Gastroesophageal sphincter (tissue), 3 donors: ENCODE measurements around the gene ANKRD24.

Source experiments
- POLR2A ChIP-seq, 2 donors: fragments of 450-650 bp; IDR thresholded peaks; one replicate each; pipeline ENCODE4 v1.6.1; 2017; ENCODE audit warnings: antibody characterized with exemption in 2 of 2, mild to moderate bottlenecking in 2 of 2, moderate library complexity in 1 of 2
- TF ChIP-seq, protein P1 (sequence below), 4 experiments: fragments of 200-600 bp in 2 of 4; fragments of 450-650 bp in 2 of 4; sonication (generic) in 1 of 4; IDR thresholded peaks; one replicate each; pipeline ENCODE4 v1.5.1; 2017 to 2019; ENCODE audit warnings: antibody characterized with exemption in 4 of 4, mild to moderate bottlenecking in 2 of 4, moderate library complexity in 2 of 4

DNA sequence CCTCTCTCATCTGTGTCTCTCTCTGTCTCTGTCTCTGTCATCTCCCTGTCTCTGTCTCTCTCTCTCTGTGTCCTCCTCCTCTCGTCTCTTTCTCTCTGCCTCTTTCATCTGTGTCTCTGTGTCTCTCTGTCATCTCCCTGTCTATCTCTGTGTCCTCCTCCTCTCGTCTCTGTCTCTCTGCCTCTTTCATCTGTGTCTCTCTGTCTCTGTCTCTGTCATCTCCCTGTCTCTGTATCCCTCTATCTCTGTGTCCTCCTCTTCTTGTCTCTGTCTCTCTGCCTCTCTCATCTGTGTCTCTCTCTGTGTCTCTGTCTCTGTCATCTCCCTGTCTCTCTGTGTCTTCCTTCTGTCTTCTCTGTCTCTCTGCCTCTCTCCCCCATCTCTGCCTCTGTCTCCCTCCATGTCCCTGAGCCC is 46.3 kb downstream of the ANKRD24 start:
- TF ChIP-seq, protein P1, sequence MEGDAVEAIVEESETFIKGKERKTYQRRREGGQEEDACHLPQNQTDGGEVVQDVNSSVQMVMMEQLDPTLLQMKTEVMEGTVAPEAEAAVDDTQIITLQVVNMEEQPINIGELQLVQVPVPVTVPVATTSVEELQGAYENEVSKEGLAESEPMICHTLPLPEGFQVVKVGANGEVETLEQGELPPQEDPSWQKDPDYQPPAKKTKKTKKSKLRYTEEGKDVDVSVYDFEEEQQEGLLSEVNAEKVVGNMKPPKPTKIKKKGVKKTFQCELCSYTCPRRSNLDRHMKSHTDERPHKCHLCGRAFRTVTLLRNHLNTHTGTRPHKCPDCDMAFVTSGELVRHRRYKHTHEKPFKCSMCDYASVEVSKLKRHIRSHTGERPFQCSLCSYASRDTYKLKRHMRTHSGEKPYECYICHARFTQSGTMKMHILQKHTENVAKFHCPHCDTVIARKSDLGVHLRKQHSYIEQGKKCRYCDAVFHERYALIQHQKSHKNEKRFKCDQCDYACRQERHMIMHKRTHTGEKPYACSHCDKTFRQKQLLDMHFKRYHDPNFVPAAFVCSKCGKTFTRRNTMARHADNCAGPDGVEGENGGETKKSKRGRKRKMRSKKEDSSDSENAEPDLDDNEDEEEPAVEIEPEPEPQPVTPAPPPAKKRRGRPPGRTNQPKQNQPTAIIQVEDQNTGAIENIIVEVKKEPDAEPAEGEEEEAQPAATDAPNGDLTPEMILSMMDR (IDR thresholded peaks at IDR 0.05): no peak
- TF ChIP-seq POLR2A (IDR thresholded peaks at IDR 0.05): no peak
